Pancreas (tissue), 10 donors: Measurements from ENCODE around the gene DMRT2. TPM values are rescaled to one million over a fixed set of nuclear protein-coding genes. Genes with fewer than 3 reads are reported as not detected.
A peak's percentile ranks its signal among the peaks of the same experiment; 100 is the strongest.

Experiments used
- ATAC-seq, 4 donors: fragments of 200-7000 bp; cut with Tn5 transposase; one replicate each; pipeline versions ENCODE4 v1.8.0 to v1.9.1; 2020; ENCODE audit warnings: mild to moderate bottlenecking in 4 of 4, moderate library complexity in 4 of 4
- DNase-seq, 6 donors: peaks; one replicate each; pipeline ENCODE4 v3.0.0-alpha.2; 2020
- FAIRE-seq: peaks from 2 replicates; lab custom pipeline; 2012; peaks lifted over from hg19 to GRCh38; lab: Jason Lieb, UNC
- H3K27ac ChIP-seq, 4 donors: fragments of 200-600 bp; sonication (generic); 1 replicate in 3 of 4; 2 replicates in 1 of 4; pipeline versions ENCODE4 v1.5.0 to v1.8.0; 2020
- H3K27me3 ChIP-seq, 4 donors: fragments of 200-600 bp; one replicate each; pipeline ENCODE4 v1.8.0; 2021
- H3K36me3 ChIP-seq, 3 donors: fragments of 200-600 bp; sonication (generic) in 1 of 3; one replicate each; pipeline versions ENCODE4 v1.5.0 to v1.8.0; 2020 to 2021
- H3K4me1 ChIP-seq, 3 donors: fragments of 200-600 bp; one replicate each; pipeline ENCODE4 v1.8.0; 2021
- H3K4me3 ChIP-seq, 4 donors: fragments of 200-600 bp; sonication (generic) in 2 of 4; one replicate each; pipeline versions ENCODE4 v1.5.0 to v1.8.0; 2020 to 2021
- H3K9me3 ChIP-seq, 4 donors: fragments of 200-600 bp; one replicate each; pipeline ENCODE4 v1.8.0; 2021
- CTCF ChIP-seq, 4 donors: fragments of 200-600 bp; sonication (generic) in 3 of 4; IDR thresholded peaks; one replicate each; pipeline versions ENCODE4 v1.5.0 to v1.8.0; 2021; ENCODE audit warnings: antibody characterized with exemption in 4 of 4
- WGBS, 2 donors: extraction: QIAGEN DNeasy Blood & Tissue Kit; methylation state at CpG; one replicate each; pipeline ENCODE4 v1.1.7; 2013; 5-methylcytosine and 5-hydroxymethylcytosine counted together
- intact Hi-C, 3 donors: fragments of 100-400 bp; cut with DNase I; formaldehyde crosslinking; loops; one replicate each; pipeline versions ENCODE4 v1.11.1 to v1.14.2; 2022
- polyA plus RNA-seq, 2 donors: library from polyadenylated mRNA; stranded (reverse); fragments of 200-250 nt; gene quantifications; one replicate each; pipeline ENCODE4 v1.2.3, GENCODE V29; 2013
- total RNA-seq, 6 donors: library from RNA; stranded (reverse); fragmentation: NEBNext Ultra II Directional in 4 of 6; extraction: Animal tissue kit (Norgen Biotek cat#: 25700) in 4 of 6; gene quantifications; one replicate each; pipeline versions ENCODE4 v1.2.1 to v1.2.4, GENCODE V29; 2021 to 2023
- donor health status: healthy with polysubstance abuse.
- donor health status: DM: no; HTN: no; CAD: no; lungs with moderate emphysema.
- donor health status: DM: no; HTN: no; CAD: no.
- donor health status: control.
- donor health status: control.
- donor health status: Bipolar disorder and iron deficiency.
- donor health status: DM: yes; HTN: yes; CAD: no.
- donor health status: DM: no; HTN: no; CAD: no.
- donor health status: DM: no; HTN: no; CAD: no.
- donor health status: DM: yes; HTN: yes; CAD: no.

Gene DMRT2
- total and polyA plus RNA-seq, 8 donors, result 0.07 to 0.14 TPM; not detected in 6

GRCh38 chr9:1058826-1059487, 8.8 kb downstream of the DMRT2 start:
- ATAC-seq (no peak), DNase-seq (no peak), FAIRE-seq (no peak)
- WGBS, 2 donors, result 68 to 75% methylated on average over 6 of the region's 6 CpGs
- H3K27me3 ChIP-seq, result peaks cover 0 to 27% (median 8%) of the 10 kb centered on the region in 4 donors
- TF ChIP-seq CTCF (IDR thresholded peaks at IDR 0.05), result no peak
- no peak overlapping the region for H3K4me3 ChIP-seq
- H3K4me1 ChIP-seq, result no peaks in the 10 kb centered on the region
- no peak overlapping the region for H3K27ac ChIP-seq
- intact Hi-C loops, result no loop called here
- no peaks in the 10 kb centered on the region for H3K9me3 ChIP-seq
- no peaks in the 10 kb centered on the region for H3K36me3 ChIP-seq

- intact Hi-C loops, result no loop called here
- no peak overlapping the region for H3K27ac ChIP-seq
- 75 to 79% methylated on average over 2 of the region's 2 CpGs for WGBS, 2 donors
- no peaks in the 10 kb centered on the region for H3K9me3 ChIP-seq
- FAIRE-seq (no peak), DNase-seq (no peak), ATAC-seq (no peak)
- no peaks in the 10 kb centered on the region for H3K36me3 ChIP-seq
- no peak for TF ChIP-seq CTCF (IDR thresholded peaks at IDR 0.05)
- no peak overlapping the region for H3K4me3 ChIP-seq
- H3K4me1 ChIP-seq, result no peaks in the 10 kb centered on the region
- H3K27me3 ChIP-seq, result peaks cover 0 to 6% (median 0%) of the 10 kb centered on the region in 4 donors
Measured at GRCh38 chr9:1065130-1065529, 15.0 kb downstream of the DMRT2 start.

- Histone ChIP-seq H3K4me1 (no peaks in the 10 kb centered on the region), H3K27ac (no peak overlapping the region), H3K27me3 (no peaks in the 10 kb centered on the region), H3K4me3 (no peak overlapping the region), H3K9me3 (no peaks in the 10 kb centered on the region), H3K36me3 (no peaks in the 10 kb centered on the region)
- 71% methylated on average over 3 of the region's 3 CpGs for WGBS, 2 donors
- no peak for TF ChIP-seq CTCF (IDR thresholded peaks at IDR 0.05)
- ATAC-seq (no peak), FAIRE-seq (no peak), DNase-seq (no peak)
- intact Hi-C loops, result no loop called here
Measured at GRCh38 chr9:1070692-1071091, 20.5 kb downstream of the DMRT2 start.

- Histone ChIP-seq H3K4me3 (no peak overlapping the region), H3K36me3 (no peaks in the 10 kb centered on the region), H3K4me1 (no peaks in the 10 kb centered on the region), H3K27me3 (no peaks in the 10 kb centered on the region), H3K27ac (no peak overlapping the region), H3K9me3 (no peaks in the 10 kb centered on the region)
- ATAC-seq (peak in 3 of 4 donors; percentile 55 to 79 (median 78)), FAIRE-seq (no peak), DNase-seq (peak in 1 of 6 donors; percentile 46)
- 39 to 42% methylated on average over 3 of the region's 3 CpGs for WGBS, 2 donors
- TF ChIP-seq CTCF (IDR thresholded peaks at IDR 0.05), result no peak
- intact Hi-C loops, result no loop called here
Measured at GRCh38 chr9:1071730-1072129, 21.6 kb downstream of the DMRT2 start.

- DNase-seq (no peak), FAIRE-seq (no peak), ATAC-seq (no peak)
- Histone ChIP-seq H3K4me3 (no peak overlapping the region), H3K27ac (no peak overlapping the region), H3K4me1 (no peaks in the 10 kb centered on the region), H3K27me3 (no peaks in the 10 kb centered on the region), H3K9me3 (no peaks in the 10 kb centered on the region), H3K36me3 (no peaks in the 10 kb centered on the region)
- TF ChIP-seq CTCF (IDR thresholded peaks at IDR 0.05), result no peak
- 58 to 68% methylated on average over 1 of the region's 1 CpG for WGBS, 2 donors
- intact Hi-C loops, result no loop called here
Measured at GRCh38 chr9:1073497-1073896, 23.3 kb downstream of the DMRT2 start.
